RWPE1 (cell line): ENCODE results near the gene COL27A1.

ENCODE experiments used
- CTCF ChIA-PET: fragments of 350-600 bp; sonication (Branson Sonifier 250); formaldehyde crosslinking; extraction: SDS; loops from one replicate; lab custom pipeline; 2021; lab: Yijun Ruan, JAX
- POLR2A ChIA-PET: fragments of 400-600 bp; formaldehyde crosslinking; extraction: SDS; loops from one replicate; lab custom pipeline; 2020; ENCODE audit warnings: antibody characterized with exemption; ENCODE audit not compliant: low non-redundant PET; lab: Yijun Ruan, JAX
- DNase-seq: peaks from one replicate; pipeline ENCODE4 v3.0.0; 2012; ENCODE audit warnings: low spot score
- H3K27ac ChIP-seq: fragments of 450-650 bp; 2 replicates; pipeline ENCODE4 v1.5.1; 2017
- CTCF ChIP-seq: fragments of 450-650 bp; conservative IDR thresholded peaks from 2 replicates; pipeline ENCODE4 v1.5.1; 2017; ENCODE audit warnings: low read depth, mild to moderate bottlenecking

COL27A1 gene

GRCh38 chr9:114359801-114360200 is 204.5 kb downstream of the COL27A1 start:
- DNase-seq: no peak
- H3K27ac ChIP-seq: no peak overlapping the region
- TF ChIP-seq CTCF: no peak
- CTCF ChIA-PET: no interaction called here
- POLR2A ChIA-PET: no interaction called here

- no peak for TF ChIP-seq CTCF
- ChIA-PET POLR2A (no interaction called here), CTCF (no interaction called here)
- no peak overlapping the region for H3K27ac ChIP-seq
- DNase-seq: no peak
Observed at GRCh38 chr9:114361542-114361941, 206.2 kb downstream of the COL27A1 start.
